HG03342 (cell line): ENCODE measurements around the gene ZNF70.

ENCODE experiments used
- ATAC-seq: cut with Tn5 transposase; IDR thresholded peaks from one replicate; pipeline ENCODE4 v1.9.1; 2021; ENCODE audit warnings: mild to moderate bottlenecking, moderate library complexity; ENCODE audit not compliant: unreplicated experiment

Gene ZNF70

DNA sequence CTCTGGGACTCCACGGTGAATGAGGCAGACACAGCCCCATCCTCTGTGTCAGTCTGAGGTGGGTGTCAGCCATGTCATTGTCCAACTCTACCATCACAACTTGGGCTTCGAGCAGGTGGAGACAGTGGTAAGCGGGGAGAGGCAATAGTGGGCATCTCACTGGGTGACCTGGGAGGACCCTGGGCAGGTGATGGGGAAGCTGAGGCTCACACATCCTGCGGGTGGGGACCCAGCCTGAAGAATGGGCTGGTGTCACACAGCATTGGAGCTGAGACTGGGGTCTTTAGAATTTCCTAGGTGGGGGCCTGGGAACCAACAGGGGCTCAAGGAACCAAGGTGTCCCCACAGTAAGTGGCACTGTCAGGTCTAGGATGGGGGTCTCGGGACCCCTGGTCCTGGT, 28.8 kb upstream of the ZNF70 start:
- ATAC-seq = no peak

DNA sequence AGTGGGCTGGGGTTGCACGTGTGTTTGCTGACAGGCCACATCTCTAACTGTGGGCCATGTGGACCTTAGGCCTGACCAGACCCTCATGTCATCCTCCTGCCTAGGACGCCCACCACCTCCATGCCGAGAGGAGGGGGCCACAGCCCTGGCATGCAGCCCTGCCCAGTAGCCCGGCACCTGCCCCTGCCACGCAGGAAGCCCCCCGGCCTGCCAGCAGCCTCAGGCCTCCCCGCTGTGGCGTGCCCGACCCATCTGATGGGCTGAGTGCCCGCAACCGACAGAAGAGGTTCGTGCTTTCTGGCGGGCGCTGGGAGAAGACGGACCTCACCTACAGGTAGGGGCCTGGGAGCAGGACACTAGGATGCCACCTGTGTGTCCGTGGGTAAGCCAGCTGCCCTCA, 28.2 kb upstream of the ZNF70 start:
- ATAC-seq = no peak

DNA sequence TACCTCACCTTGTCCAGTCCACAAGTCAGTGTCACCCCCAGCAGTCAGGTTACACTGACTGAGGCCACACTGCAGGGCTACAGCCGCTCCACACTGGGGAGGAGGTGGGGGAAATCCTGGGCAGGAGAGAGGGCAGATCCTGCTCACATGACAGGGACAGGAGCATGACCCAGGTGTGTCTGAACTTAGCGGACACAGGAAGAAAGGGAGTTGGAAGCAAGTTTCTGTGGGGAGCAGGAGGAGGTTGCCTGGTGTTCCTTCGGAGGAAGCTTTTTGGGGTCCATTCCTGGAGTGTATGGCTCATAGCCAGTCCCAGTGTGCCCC, 27.6 kb upstream of the ZNF70 start:
- no peak for ATAC-seq

DNA sequence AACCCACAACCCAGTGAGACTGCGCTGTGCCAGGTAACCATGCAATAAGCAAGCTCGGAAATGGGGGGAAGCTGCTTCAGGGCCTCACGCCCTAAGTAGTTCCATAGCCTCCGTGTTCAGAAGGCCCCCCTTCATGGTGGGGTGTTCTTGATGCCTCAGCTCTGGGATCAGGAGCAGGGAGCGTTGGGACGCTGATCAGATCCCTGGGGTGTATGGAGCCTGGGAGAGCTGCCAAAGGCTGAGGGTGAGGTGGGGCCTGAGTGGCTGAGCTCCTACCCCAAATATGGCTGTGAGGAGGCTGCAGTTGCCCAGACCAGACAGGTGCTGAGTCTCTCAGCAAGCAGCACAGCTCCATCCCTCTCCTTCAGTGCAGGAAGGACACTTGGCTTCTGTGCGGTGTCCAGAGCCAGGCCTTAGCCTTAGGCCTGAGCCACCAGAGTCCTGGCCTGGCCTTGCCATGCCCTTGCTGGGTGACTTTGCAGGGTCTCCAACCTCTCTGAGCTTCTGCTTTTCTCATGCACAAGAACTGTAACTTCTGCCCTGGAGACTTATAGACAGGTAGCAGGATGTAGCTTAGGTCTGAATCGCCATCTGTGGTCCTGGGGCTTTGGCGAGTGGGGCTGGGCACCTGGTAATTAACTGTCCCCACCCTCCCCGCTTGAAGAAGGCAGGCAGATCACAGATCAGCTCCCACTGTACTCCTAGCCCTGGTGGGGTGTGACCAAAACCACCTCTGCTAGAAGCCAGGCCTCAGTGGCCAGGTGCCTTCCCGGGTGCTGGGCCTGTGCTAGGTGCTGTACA, 27.1 kb upstream of the ZNF70 start:
- no peak for ATAC-seq

GRCh38 chr22:23775779-23776375, 25.0 kb upstream of the ZNF70 start:
- ATAC-seq = no peak

DNA sequence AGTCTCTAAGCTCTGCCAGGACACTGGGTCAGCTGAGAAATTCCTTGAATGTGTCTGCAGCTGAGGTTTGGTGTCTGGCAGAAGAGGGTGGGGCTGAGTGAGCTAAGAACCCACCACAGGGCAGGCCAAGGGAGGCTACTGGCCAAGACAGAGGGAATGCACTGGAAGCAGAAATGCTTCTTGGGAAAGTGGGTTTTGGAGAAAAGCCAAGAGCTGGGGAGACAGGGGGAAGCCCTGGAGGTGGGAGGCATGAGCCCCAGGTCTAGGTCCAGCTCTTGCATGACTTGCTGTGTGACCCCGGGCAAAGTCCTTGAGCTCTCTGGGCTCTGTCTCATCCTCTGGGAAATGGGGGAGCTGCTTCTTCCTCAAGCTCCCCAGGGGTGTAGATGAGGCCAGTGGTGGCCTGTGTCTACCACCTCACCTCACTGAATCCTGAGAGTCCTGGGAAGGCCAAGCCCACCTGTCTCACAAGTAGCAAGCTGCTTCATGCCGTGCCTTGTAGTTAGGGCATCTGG, 24.1 kb upstream of the ZNF70 start:
- ATAC-seq = no peak

DNA sequence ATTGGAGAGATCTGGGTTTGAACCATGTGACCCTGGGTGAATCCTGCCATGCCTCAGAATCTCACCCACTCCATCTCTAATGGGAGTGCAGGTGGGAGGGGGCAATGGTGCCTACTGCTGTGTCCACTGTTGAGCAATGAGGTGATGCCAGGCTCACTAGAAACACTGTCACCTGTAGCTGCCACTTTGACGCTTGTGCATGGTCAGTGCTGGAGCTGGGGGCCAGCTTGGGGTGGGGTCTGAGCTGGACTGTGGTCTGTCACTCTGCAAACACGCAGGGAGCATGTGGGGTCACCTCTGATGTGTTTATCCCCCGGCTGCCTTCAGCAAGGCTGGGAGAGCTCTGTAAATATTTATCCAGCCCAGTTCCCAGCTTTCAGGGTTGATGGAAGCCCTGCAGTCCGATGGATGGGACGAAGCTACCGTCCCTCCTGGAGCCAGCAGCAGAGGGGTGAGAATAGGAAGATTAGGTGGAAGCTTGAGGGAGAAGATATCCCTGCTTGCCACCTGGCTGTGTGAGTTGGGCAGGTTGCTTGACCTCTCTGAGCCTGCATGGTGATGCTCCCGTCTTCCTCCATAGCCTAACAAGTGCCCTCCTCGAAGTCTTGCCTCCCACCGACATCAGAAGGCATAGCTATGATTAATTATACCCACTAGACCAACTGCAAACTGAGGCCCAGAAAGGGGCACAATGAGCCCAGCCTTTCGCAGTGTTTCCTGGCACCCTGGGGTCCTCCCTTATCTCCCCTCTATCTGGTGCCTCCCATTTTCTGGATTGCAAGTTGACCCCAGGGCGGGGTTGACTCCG, 23.4 kb upstream of the ZNF70 start:
- ATAC-seq = no peak

DNA sequence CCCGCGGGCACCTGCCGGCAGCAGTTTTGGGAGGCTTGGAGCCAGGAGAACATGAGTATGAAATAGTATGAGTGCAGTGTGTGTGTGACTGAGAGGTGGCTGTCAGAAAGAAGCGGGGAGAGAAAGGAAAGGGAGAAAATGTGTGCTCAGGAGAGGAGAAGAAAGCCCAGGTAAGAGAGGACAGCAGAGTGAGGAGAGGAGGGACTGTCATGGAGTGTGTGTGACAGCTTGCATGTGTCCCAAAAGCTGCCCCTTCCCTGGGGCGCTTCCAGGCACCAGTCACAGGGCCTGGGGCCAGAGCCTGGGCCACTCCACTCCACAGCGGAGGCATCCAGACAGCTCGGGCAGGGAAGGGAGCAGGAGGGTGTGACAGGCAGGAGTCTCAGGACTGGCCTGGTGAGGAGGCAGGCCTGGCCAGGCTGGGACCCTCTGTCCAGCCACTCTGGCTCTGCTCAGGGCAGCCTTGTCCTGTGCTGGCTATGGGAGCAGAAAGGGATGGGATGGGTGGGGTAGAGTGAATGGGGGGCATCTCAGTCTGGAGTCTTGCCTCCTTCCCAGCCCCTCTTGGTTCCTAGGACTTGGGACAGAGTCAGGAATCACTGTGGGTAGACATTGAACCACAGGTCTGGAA, 22.7 kb upstream of the ZNF70 start:
- ATAC-seq = no peak

- no peak for ATAC-seq
Observed at GRCh38 chr22:23772649-23773473, 21.9 kb upstream of the ZNF70 start, which contains the start of gene MMP11. Gene MMP11, plus strand, starts transcription at chr22:23772849. Its CDS starts 22 bp downstream, at chr22:23772871.

GRCh38 chr22:23772315-23772648, 21.4 kb upstream of the ZNF70 start:
- ATAC-seq = no peak

DNA sequence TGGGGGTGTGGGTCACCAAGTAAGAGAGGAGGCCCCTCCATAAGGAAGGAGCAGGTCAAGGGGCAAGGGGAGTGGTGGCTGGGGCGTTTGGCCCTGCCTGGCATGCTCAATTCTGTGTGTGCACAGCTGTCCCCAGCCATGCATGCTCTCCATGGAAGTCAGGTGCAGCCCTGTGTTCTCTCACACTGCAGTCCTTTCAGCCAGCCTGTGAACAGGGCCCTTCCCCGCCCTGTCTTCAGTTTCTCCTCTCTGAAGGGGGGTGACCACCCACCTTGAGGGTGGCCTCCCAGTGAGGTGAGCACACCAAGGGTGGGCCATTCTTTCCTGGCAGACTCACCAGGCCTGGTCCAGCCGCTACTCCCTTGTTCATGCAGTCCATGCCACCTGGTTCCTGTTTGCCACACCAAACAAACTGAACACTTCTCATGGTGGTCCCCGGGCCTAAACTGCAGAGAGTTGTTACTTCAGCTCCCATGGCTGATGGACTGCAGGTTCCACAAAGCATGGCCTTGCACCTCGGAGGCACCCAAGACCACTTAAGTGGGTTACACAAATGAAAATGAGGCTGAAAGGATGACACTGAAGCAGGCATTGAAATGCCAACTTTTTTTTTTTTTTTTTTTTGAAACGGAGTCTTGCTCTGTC, 18.5 kb upstream of the ZNF70 start:
- ATAC-seq = no peak

DNA sequence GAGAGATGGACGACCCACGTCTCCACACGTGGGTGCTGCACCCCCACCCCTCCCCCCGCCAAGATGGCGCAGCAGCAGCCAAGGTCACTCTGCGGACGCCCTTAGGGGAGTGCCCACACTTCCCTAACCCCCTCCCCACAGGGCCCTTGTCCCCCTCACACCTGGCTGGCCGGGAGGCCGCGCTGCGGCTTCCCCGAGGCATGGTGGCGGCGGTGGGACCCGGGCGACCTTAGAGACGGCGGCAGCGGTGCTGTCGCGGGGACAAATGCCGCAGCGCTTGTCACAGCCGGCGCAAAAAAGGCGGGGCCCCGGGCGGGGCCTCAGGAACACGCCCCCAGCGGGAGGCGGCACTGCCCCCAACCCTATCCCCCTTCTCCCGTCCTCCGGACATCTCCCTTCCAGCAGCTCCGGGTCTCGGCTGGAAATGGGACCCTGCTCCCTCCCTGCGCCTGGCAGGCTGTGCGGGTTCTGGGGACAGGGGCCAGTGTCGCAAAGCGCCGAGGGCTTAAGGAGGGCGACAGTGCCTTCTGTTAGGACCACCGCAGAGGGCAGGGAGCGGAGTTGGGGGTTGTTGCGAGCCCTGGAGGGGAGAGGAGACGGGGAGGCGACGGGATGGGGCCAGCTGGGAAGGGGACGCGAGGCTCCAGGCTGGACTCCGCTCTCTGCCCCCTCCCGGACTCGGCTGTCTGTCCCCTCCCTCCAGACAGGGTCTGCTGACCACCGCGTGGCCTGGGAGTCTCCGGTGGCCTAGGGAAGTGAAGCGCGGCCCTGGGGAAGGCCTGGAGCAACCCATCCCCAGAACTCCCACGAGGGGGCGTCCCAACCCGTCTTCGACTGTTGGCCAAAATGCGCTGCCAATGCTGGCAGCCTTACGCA, 17.0 kb upstream of the ZNF70 start, which contains the start of gene CHCHD10:
CHCHD10 (minus strand) TSS at position 300 of the 876 bp plus-strand sequence; CDS start at position 202, 98 bp downstream.
- ATAC-seq = no peak

GRCh38 chr22:23767303-23767672, 16.4 kb upstream of the ZNF70 start:
- ATAC-seq = no peak

GRCh38 chr22:23764899-23765881, 14.3 kb upstream of the ZNF70 start:
- no peak for ATAC-seq

- ATAC-seq = no peak
Observed at GRCh38 chr22:23763954-23764353, 13.0 kb upstream of the ZNF70 start.

DNA sequence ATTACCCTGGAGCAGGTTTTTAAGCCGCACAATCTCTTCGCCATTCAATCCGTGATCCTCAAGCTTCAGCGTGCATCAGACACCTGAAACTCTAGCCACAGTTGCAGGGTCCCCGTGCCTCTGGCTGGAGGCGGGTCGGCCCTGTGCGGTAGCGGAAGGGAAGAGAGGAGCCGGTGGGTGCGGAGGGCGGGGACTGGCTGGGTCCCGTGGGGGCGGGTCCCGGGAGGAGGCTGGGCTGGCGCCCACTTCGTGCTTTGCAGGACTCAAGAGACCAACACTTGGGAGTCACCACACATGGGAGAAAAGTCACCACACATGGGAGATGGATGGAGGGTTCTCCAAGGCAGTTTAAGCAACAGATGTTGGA, 12.7 kb upstream of the ZNF70 start:
- no peak for ATAC-seq

DNA sequence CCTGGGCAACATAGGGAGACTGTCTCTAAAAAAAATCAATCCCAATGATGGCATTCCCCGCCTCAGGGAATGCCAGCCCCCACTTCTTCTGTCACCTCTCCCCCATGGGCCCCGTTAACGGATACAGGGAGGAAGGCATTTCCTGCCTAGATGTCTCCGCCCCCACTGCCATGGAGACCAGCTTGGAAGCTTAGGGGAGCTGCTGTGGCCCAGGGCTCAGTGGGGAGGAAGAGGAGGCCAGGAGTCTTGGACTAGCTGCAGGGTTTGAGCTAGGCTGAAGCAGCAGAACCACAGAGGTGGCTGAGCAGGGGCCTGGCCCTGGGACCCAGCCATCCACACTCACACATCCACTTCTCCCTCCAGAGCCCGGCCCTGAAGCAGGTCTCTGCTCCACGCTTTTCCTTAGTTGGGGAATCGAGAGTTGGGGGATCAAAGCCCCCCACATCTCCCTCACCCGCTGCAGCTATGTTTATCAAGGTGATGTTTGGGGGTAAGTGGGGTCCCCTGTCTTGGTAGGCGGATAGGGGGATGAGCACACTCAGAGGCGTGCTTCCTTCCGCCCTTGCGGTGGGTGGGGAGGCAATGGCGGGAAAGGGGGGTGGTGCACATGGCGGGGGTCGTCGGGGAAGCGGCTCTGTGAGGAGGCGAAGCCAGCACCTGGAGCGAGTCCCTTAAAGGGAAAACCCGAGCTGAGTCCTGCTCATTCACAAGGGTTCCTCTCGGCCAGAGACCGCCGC, 12.1 kb upstream of the ZNF70 start, which contains the start of gene C22orf15:
C22orf15 (plus strand) TSS at position 149 of the 737 bp plus-strand sequence; CDS start at position 466, 317 bp downstream.
- ATAC-seq = no peak
